SJSA1 (cell line): ENCODE results near the gene BEX1. TPM values are rescaled to one million over a fixed set of nuclear protein-coding genes. Genes with fewer than 3 reads are reported as not detected.
"Not testable (repeated sequence)": the region's sequence is repeated elsewhere in the genome, so short reads cannot be mapped to it uniquely, and the experiment has no call there.

Source experiments
- DNase-seq, 2 experiments: peaks; one replicate each; pipeline ENCODE4 v3.0.0-alpha.2; 2015 to 2020; ENCODE audit warnings: low spot score in 2 of 2, low read depth in 1 of 2
- H3K27ac ChIP-seq: fragments of 250-450 bp; sonication (Bioruptor Pico); 2 replicates; pipeline ENCODE4 v1.5.1; 2020; ENCODE audit warnings: mild to moderate bottlenecking, moderate library complexity
- H3K27me3 ChIP-seq: fragments of 250-450 bp; sonication (Bioruptor Pico); replicated peaks from 2 replicates; pipeline ENCODE4 v1.5.1; 2020; ENCODE audit warnings: mild to moderate bottlenecking, moderate library complexity
- H3K36me3 ChIP-seq: fragments of 250-450 bp; sonication (Bioruptor Pico); 2 replicates; pipeline ENCODE4 v1.5.1; 2020; ENCODE audit warnings: mild to moderate bottlenecking
- H3K4me1 ChIP-seq: fragments of 250-450 bp; sonication (Bioruptor Pico); replicated peaks from 2 replicates; pipeline ENCODE4 v1.6.1; 2021; ENCODE audit warnings: mild to moderate bottlenecking
- H3K4me3 ChIP-seq: fragments of 250-450 bp; sonication (Bioruptor Pico); 2 replicates; pipeline ENCODE4 v1.5.1; 2020; ENCODE audit warnings: mild to moderate bottlenecking
- H3K9me3 ChIP-seq: fragments of 250-450 bp; sonication (Bioruptor Pico); replicated peaks from 2 replicates; pipeline ENCODE4 v1.5.1; 2020; ENCODE audit warnings: mild to moderate bottlenecking
- total RNA-seq: library from RNA; depleted of rRNA; stranded (reverse); fragments of >200 nt; shearing (Covaris generic); gene quantifications from 2 replicates; pipeline ENCODE4 v1.2.3, GENCODE V29; 2014; rRNA removed

BEX1 gene
- not detected in 2 replicates for total RNA-seq

DNA sequence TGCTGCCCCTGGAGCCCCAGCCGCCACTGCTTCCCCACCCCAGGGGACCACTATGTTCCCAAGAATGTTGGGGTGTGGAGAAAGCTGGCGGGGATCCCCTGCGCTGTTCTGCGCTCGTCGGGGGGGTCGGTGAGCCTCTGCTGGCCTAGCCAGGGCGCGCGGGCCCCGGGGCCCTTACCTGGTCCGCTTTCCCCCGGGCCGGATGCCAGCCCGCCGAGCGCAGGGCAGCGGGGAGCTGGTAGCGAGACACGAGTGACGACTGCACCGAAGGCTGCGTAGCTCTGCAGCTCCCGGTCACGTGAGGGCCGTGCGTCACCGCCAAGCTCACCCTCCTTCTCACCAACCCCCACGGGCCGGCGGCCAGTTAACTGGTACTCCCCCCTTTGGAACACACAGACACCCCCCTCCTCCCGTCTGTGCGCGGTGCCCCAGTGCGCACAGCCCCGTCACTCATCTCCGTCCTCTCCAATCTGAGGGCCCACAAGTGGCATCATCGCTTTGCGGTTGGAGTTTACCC, at the start of gene BEX1:
BEX1 (minus strand) TSS at position 254 of the 517 bp plus-strand sequence. CDS start 897 bp downstream, outside the sequence.
- Histone ChIP-seq H3K27ac (no peak within 1 kb of the TSS), H3K4me1 (no peaks in the 10 kb centered on the region), H3K36me3 (no peaks in the 10 kb centered on the region), H3K27me3 (no peaks in the 10 kb centered on the region), H3K4me3 (no peak within 1 kb of the TSS), H3K9me3 (no peaks in the 10 kb centered on the region)
- DNase-seq = no peak

DNA sequence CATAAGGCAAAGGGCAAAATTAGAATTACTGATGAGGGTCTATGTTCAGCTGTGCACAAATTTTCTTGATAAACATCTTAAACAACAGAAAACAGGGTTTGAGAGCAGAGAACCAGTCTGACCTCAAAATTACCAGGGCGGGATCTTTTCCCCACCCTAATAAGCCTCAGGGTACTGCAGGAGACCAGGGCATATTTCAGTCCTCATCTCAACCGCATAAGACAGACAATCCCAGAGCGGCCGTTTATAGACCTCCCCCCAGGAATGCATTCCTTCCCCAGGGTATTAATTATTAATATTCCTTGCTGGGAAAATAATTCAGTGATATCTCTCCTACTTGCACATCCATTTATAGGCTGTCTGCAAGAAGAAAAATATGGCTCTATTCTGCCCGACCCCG, 45.5 kb upstream of the BEX1 start:
- not testable (repeated sequence) for H3K4me3 ChIP-seq, H3K9me3 ChIP-seq, H3K36me3 ChIP-seq, DNase-seq, H3K27me3 ChIP-seq, H3K4me1 ChIP-seq, H3K27ac ChIP-seq

DNA sequence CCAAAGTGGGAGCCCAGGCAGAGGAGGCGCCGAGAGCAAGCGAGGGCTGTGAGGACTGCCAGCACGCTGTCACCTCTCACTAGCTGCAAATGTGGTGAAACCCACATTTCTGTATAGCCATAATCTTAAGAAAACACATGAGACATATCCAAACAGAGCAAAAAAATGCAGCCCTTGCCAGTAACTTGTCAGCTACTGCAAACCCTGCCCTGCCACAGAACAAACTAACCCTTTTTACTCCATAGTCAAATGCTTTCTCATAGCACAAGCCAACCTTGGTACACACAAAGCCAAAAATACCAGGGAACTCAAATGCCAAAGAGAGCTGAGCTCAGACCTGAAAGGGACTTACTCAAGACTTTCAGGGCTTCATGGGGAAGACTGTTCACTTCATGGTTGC, 43.9 kb upstream of the BEX1 start:
- Histone ChIP-seq H3K4me1 (no peaks in the 10 kb centered on the region), H3K36me3 (no peaks in the 10 kb centered on the region), H3K27ac (no peak overlapping the region), H3K27me3 (no peaks in the 10 kb centered on the region), H3K4me3 (no peak overlapping the region), H3K9me3 (no peaks in the 10 kb centered on the region)
- no peak for DNase-seq

DNA sequence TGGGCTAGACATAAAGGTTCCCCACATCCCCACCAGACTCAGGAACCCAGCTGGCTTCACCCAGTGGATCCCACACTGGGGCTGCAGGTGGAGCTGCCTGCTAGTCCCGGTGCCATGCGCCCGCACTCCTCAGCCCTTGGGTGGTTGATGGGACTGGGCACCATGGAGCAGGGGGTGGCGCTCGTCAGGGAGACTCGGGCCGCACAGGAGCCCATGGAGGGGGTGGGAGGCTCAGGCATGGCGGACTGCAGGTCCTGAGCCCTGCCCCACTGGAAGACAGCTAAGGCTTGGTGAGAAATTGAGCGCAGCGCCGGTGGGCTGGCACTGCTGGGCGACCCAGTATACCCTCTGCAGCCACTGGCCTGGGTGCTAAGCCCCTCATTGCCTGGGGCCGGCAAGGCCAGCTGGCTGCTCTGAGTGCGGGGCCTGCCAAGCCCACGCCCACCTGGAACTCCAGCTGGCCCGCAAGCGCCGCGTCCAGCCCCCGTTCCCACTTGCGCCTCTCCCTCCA, 43.3 kb upstream of the BEX1 start:
- H3K4me3 ChIP-seq, H3K4me1 ChIP-seq, H3K9me3 ChIP-seq, H3K27ac ChIP-seq, H3K36me3 ChIP-seq, DNase-seq, H3K27me3 ChIP-seq: not testable (repeated sequence)

DNA sequence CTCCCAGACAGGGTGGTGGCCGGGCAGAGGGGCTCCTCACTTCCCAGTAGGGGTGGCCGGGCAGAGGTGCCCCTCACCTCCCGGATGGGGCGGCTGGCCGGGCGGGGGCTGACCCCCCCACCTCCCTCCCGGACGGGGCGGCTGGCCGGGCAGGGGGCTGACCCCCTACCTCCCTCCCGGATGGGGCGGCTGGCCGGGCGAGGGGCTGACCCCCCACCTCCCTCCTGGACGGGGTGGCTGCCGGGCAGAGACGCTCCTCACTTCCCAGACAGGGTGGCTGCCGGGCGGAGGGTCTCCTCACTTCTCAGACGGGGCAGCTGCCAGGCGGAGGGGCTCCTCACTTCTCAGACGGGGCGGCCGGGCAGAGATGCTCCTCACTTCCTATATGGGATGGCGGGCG, 40.4 kb upstream of the BEX1 start:
- H3K9me3 ChIP-seq, DNase-seq, H3K27ac ChIP-seq, H3K36me3 ChIP-seq, H3K27me3 ChIP-seq, H3K4me3 ChIP-seq, H3K4me1 ChIP-seq: not testable (repeated sequence)

DNA sequence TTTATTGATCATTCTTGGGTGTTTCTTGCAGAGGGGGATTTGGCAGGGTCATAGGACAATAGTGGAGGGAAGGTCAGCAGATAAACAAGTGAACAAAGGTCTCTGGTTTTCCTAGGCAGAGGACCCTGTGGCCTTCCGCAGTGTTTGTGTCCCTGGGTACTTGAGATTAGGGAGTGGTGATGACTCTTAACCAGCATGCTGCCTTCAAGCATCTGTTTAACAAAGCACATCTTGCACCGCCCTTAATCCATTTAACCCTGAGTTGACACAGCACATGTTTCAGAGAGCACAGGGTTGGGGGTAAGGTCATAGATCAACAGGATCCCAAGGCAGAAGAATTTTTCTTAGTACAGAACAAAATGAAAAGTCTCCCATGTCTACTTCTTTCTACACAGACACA, 39.9 kb upstream of the BEX1 start:
- H3K9me3 ChIP-seq, H3K4me3 ChIP-seq, H3K27ac ChIP-seq: not testable (repeated sequence)

DNA sequence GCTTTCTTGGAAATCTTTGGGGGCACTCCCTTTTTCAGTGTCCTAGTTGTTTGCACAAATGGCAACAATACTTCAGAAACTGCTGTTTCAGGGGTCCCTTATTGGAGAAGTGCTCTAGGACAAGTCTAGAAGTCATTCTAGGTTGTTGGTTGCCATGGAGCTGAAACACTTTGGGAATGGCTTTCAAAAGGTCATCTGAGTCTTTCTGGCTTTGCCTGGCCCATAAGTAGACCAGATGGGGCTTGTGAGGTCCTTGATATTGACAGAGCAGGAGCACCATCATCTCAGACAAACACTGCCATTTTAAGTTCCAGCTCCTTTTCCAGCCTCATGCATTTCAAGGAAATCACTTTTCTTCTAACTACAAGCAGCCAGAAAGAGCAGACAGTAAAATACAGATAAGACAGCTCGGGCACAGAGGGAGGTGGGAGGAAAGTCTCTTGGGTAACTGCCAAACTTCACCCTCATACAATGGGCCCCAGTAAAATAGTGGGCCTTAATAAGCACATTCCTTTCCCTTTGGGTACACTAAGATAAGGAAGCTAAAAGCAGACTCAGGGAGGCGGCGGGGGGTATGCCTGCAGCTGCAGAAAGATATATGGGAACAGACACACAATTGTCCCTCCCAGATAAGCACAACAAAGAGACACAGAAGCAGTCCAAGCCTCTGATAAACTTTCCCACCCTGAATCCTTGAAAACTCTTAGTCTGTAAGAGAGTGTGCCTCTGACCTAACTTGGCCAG, 37.5 kb upstream of the BEX1 start:
- H3K27ac ChIP-seq = no peak overlapping the region
- no peak overlapping the region for H3K4me3 ChIP-seq
- H3K27me3 ChIP-seq = no peaks in the 10 kb centered on the region
- DNase-seq = no peak
- no peaks in the 10 kb centered on the region for H3K36me3 ChIP-seq
- no peaks in the 10 kb centered on the region for H3K9me3 ChIP-seq
- H3K4me1 ChIP-seq = no peaks in the 10 kb centered on the region

More for the DNA sequence above, 39.9 kb upstream of the BEX1 start:
- not testable (repeated sequence) for H3K4me1 ChIP-seq, H3K36me3 ChIP-seq, DNase-seq, H3K27me3 ChIP-seq

DNA sequence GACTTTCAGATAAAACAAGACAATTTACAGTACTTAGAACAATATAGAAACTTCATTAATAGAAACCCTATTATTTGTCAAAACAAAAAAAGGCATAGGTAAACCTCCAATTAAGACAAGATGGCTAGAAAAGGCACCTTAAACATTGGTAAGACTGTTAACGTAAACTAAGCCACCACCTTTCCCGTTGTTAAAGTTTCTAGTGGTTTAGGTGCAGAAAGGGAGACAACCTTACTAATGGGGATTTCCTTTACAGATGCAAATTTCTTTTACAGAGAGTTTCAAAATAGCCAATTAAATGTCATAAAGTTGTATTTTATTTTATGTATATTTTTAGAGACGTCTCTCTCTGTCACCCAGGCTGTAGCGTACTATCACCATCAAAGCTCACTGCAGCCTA, 36.5 kb upstream of the BEX1 start:
- DNase-seq = no peak
- Histone ChIP-seq H3K9me3 (no peaks in the 10 kb centered on the region), H3K4me3 (no peak overlapping the region), H3K36me3 (no peaks in the 10 kb centered on the region), H3K27me3 (no peaks in the 10 kb centered on the region), H3K4me1 (no peaks in the 10 kb centered on the region), H3K27ac (no peak overlapping the region)

DNA sequence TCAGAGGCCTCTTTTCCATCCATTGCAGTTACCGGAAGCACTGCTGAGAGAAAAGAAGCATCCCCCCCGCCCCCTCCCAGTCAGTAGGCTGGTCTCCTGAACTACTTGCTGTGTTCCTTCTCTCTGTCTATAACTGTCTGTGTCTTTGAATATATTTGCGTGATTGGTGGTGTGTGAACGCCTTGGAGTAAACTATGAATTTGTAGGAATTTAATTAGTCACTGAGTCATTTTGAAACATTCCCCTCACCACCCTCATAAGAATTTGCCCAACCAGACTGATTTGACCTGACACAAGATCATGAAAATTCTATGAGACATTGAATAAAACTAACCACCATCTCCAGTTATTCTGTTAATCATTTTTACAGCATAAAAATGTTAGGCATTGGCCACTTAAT, 35.7 kb upstream of the BEX1 start:
- no peaks in the 10 kb centered on the region for H3K36me3 ChIP-seq
- H3K9me3 ChIP-seq = no peaks in the 10 kb centered on the region
- H3K27ac ChIP-seq = no peak overlapping the region
- no peak overlapping the region for H3K4me3 ChIP-seq
- H3K4me1 ChIP-seq = no peaks in the 10 kb centered on the region
- DNase-seq = no peak
- H3K27me3 ChIP-seq = no peaks in the 10 kb centered on the region

DNA sequence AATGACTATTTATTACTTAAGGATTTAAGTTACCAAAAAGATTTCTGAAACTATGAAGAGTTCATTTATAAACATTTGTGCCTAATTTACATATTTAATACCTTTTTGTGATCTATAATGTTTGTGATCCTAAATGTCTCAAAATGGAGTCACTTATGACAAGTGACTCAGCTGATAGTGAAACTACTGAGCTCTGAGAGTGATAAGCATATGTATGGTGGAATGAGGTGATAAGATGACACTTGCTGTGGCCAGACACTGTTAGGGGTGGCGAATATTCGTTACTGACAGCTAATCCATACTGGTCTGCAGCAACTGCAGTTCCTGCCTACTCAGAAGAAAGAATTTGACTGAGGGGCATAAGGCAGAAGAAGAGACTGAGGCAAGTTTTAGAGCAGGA, 34.5 kb upstream of the BEX1 start:
- H3K27me3 ChIP-seq = no peaks in the 10 kb centered on the region
- H3K4me3 ChIP-seq = no peak overlapping the region
- no peak overlapping the region for H3K27ac ChIP-seq
- no peaks in the 10 kb centered on the region for H3K4me1 ChIP-seq
- no peak for DNase-seq
- H3K9me3 ChIP-seq = no peaks in the 10 kb centered on the region
- H3K36me3 ChIP-seq = no peaks in the 10 kb centered on the region

DNA sequence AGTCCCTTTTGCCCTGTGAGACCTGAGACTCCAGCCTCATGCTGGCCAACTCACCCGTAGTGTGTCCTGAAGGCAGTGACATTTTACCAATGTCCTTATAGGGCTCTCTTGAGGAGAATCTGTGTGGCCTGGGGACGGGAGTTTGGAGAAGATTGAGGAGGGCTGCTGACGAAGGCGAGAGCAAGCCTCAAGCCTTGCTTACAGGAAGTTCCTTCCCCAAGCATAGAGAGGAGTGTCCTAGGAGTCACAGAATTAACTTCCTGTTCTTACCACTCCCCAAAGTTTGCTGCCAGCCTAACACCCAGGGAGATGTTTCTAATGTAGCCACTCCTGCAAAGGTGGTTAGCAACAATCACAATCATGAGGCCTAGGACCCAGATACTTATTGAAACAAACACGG, 29.0 kb upstream of the BEX1 start, which contains the start of gene NXF3:
NXF3 (minus strand) TSS at position 202 of the 400 bp plus-strand sequence; CDS start at position 82, 120 bp downstream.
- Histone ChIP-seq H3K36me3 (no peaks in the 10 kb centered on the region), H3K4me3 (no peak within 1 kb of the TSS), H3K9me3 (no peaks in the 10 kb centered on the region), H3K27me3 (no peaks in the 10 kb centered on the region), H3K27ac (no peak within 1 kb of the TSS), H3K4me1 (no peaks in the 10 kb centered on the region)
- DNase-seq = no peak

DNA sequence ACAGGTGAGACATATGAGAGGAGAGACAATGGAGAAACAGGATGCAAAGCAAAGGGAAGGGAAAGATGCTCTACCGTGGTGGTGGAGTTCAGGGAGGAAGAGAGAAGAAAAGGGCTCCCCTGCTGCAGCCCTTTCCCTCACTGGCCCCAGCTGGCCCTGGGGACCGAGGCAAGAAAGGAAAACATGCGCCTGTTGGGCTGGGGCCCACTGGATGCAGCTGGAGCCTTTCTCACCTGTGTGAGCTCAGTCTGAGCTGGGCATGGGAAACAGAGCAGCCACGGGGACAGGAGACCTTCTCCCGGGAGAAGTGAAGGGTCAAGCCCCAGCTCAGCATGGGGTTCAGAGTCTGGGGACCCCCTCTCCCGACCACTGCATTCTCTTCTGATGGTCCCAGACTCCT, 17.1 kb upstream of the BEX1 start:
- no peaks in the 10 kb centered on the region for H3K4me1 ChIP-seq
- no peak overlapping the region for H3K27ac ChIP-seq
- no peaks in the 10 kb centered on the region for H3K36me3 ChIP-seq
- no peak overlapping the region for H3K4me3 ChIP-seq
- DNase-seq = no peak
- H3K27me3 ChIP-seq = no peaks in the 10 kb centered on the region
- no peaks in the 10 kb centered on the region for H3K9me3 ChIP-seq

DNA sequence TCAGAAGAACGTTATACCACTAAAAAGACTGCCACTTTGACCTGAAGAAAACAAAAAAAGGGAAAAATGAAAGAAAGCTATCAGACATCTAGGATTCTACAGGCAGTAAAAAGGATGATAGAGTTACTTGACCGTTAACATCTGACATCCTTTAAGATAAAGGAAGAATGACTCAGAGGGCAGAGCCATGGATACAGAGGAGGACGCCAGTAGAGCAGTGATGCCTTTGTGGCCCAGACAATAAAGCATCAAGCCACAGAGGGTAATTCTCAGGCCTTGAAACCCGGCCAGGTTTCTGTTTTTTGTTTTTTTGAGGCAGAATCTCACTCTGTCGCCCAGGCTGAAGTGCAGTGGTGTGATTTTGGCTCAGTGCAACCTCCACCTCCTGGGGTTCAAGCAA, 9.5 kb upstream of the BEX1 start:
- Histone ChIP-seq H3K4me1 (no peaks in the 10 kb centered on the region), H3K27ac (no peak overlapping the region), H3K9me3 (no peaks in the 10 kb centered on the region), H3K36me3 (no peaks in the 10 kb centered on the region), H3K4me3 (no peak overlapping the region), H3K27me3 (no peaks in the 10 kb centered on the region)
- no peak for DNase-seq

DNA sequence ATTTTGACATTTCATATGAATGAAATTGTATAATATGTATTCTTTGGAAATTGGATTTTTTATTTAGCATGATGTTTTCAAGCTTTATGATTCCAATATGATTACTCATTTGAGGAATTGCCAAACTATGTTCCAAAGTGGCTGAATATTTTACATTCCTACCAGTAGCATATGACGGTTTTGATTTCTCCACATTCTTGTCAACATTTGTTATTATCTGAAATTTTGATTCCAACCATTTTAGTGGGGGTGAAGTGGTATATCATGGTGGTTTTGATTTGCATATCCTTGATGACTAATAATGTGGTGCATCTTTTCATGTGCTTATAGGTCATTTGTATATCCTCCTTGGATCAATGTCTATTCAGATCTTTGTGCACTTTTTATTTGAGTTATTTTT, 2.6 kb upstream of the BEX1 start:
- H3K36me3 ChIP-seq = no peaks in the 10 kb centered on the region
- H3K27me3 ChIP-seq = no peaks in the 10 kb centered on the region
- no peaks in the 10 kb centered on the region for H3K9me3 ChIP-seq
- DNase-seq = no peak
- H3K4me3 ChIP-seq = no peak overlapping the region
- no peak overlapping the region for H3K27ac ChIP-seq
- no peaks in the 10 kb centered on the region for H3K4me1 ChIP-seq
